ENCODE results near the gene KRTAP10-3.

DNA sequence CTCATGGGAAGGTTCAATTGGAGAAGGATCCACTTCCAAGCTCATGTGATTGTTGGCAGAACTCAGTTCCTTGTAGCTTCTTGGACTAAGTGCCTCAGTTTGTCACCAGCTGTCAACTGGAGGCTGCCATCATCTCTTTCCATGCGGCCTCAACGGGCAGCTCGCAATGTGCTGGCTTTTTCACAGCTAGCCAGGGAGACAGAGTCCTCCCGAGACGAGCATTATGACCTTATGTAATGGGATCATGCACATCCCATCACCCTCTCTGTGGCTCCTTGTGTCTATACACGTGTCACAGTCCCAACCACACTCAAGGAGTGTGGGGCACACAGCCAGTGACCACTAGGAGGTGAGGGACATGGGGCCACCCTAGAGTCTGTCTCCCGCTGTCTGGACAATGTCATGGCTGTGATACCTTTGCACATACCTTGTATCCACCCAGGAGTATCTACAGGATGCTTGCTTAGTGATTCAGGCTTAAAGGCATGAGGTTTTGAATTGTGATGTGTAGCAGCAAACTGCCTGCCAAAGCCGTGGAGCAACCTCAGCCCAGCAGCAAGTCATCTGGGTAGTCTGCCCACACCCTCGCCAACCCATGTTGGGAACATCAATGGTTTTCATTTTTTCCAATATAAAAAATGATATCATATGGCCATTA, 37.6 kb upstream of the KRTAP10-3 start:
- TF ChIP-seq, protein P1, sequence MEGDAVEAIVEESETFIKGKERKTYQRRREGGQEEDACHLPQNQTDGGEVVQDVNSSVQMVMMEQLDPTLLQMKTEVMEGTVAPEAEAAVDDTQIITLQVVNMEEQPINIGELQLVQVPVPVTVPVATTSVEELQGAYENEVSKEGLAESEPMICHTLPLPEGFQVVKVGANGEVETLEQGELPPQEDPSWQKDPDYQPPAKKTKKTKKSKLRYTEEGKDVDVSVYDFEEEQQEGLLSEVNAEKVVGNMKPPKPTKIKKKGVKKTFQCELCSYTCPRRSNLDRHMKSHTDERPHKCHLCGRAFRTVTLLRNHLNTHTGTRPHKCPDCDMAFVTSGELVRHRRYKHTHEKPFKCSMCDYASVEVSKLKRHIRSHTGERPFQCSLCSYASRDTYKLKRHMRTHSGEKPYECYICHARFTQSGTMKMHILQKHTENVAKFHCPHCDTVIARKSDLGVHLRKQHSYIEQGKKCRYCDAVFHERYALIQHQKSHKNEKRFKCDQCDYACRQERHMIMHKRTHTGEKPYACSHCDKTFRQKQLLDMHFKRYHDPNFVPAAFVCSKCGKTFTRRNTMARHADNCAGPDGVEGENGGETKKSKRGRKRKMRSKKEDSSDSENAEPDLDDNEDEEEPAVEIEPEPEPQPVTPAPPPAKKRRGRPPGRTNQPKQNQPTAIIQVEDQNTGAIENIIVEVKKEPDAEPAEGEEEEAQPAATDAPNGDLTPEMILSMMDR (optimal IDR thresholded peaks at IDR 0.05 in 1 of 3, IDR thresholded peaks at IDR 0.05 in 1 of 3, conservative IDR thresholded peaks at IDR 0.05 in 1 of 3; ENCODE audit: extremely low read depth in 1 of 3, insufficient read depth in 2 of 3, low read length in 3 of 3): no peak
- TF ChIP-seq EZH2 (IDR thresholded peaks at IDR 0.05; ENCODE audit: low read length): no peak

All from keratinocyte (primary cell).